Activated naive CD8-positive, alpha-beta T cell treated with anti-CD3 and anti-CD28 coated beads for 36 hours (primary cell): ENCODE data around the gene RBPMS2. TPM values are rescaled to one million over a fixed set of nuclear protein-coding genes. Genes with fewer than 3 reads are reported as not detected.
A peak's percentile ranks its signal among the peaks of the same experiment; 100 is the strongest.

ENCODE experiments used
- DNase-seq: peaks from one replicate; pipeline ENCODE4 v3.0.0; 2021
- H3K27ac Mint-ChIP-seq: one replicate; pipeline ENCODE4 v1.8.0; 2022; ENCODE audit warnings: mild to moderate bottlenecking, moderate library complexity, mixed read lengths
- H3K27me3 Mint-ChIP-seq: one replicate; pipeline ENCODE4 v1.8.0; 2022; ENCODE audit warnings: mild to moderate bottlenecking, mixed read lengths
- H3K36me3 Mint-ChIP-seq: one replicate; pipeline ENCODE4 v1.8.0; 2021; ENCODE audit warnings: mild to moderate bottlenecking, mixed read lengths
- H3K4me1 Mint-ChIP-seq: one replicate; pipeline ENCODE4 v1.8.0; 2021; ENCODE audit warnings: mixed read lengths
- H3K4me3 Mint-ChIP-seq: one replicate; pipeline ENCODE4 v1.8.0; 2022; ENCODE audit warnings: mild to moderate bottlenecking, moderate library complexity, mixed read lengths
- H3K9me3 Mint-ChIP-seq: one replicate; pipeline ENCODE4 v1.8.0; 2022; ENCODE audit warnings: mixed read lengths
- total RNA-seq, 2 experiments: library from RNA; stranded (reverse); gene quantifications; one replicate each; pipeline ENCODE4 v1.2.3, GENCODE V29; 2021

The RBPMS2 gene
- total RNA-seq, 2 experiments from 2014 or later = not detected

GRCh38 chr15:64732156-64732860, 43.1 kb downstream of the RBPMS2 start:
- H3K36me3 Mint-ChIP-seq = no peaks in the 10 kb centered on the region
- H3K4me1 Mint-ChIP-seq = peaks cover 3% of the 10 kb centered on the region
- no peak overlapping the region for H3K4me3 Mint-ChIP-seq
- no peaks in the 10 kb centered on the region for H3K27me3 Mint-ChIP-seq
- no peak overlapping the region for H3K27ac Mint-ChIP-seq
- no peaks in the 10 kb centered on the region for H3K9me3 Mint-ChIP-seq
- DNase-seq = no peak

- Mint-ChIP-seq H3K4me1 (peaks cover 3% of the 10 kb centered on the region), H3K27me3 (no peaks in the 10 kb centered on the region), H3K4me3 (no peak overlapping the region), H3K9me3 (no peaks in the 10 kb centered on the region), H3K36me3 (no peaks in the 10 kb centered on the region), H3K27ac (no peak overlapping the region)
- DNase-seq = no peak
These were observed 43.6 kb downstream of the RBPMS2 start for GRCh38 chr15:64731805-64732151.

GRCh38 chr15:64731012-64731804, 44.2 kb downstream of the RBPMS2 start:
- Mint-ChIP-seq H3K27me3 (no peaks in the 10 kb centered on the region), H3K4me3 (peak overlapping the region; percentile 14), H3K9me3 (no peaks in the 10 kb centered on the region), H3K27ac (no peak overlapping the region), H3K36me3 (no peaks in the 10 kb centered on the region), H3K4me1 (peaks cover 3% of the 10 kb centered on the region)
- DNase-seq = peak; percentile 75

- no peak overlapping the region for H3K4me3 Mint-ChIP-seq
These were observed 45.2 kb downstream of the RBPMS2 start for GRCh38 chr15:64730151-64730550.

GRCh38 chr15:64720188-64720587, 55.2 kb downstream of the RBPMS2 start:
- H3K9me3 Mint-ChIP-seq = no peaks in the 10 kb centered on the region
- H3K4me1 Mint-ChIP-seq = peaks cover 15% of the 10 kb centered on the region
- no peak overlapping the region for H3K27ac Mint-ChIP-seq
- no peaks in the 10 kb centered on the region for H3K36me3 Mint-ChIP-seq
- DNase-seq = no peak
- no peaks in the 10 kb centered on the region for H3K27me3 Mint-ChIP-seq
- no peak overlapping the region for H3K4me3 Mint-ChIP-seq

More at GRCh38 chr15:64730151-64730550, 45.2 kb downstream of the RBPMS2 start:
- DNase-seq = no peak
- H3K9me3 Mint-ChIP-seq = no peaks in the 10 kb centered on the region
- H3K4me1 Mint-ChIP-seq = peaks cover 3% of the 10 kb centered on the region
- H3K27ac Mint-ChIP-seq = no peak overlapping the region
- no peaks in the 10 kb centered on the region for H3K36me3 Mint-ChIP-seq
- no peaks in the 10 kb centered on the region for H3K27me3 Mint-ChIP-seq

- no peaks in the 10 kb centered on the region for H3K36me3 Mint-ChIP-seq
- H3K4me3 Mint-ChIP-seq = no peak overlapping the region
- H3K27ac Mint-ChIP-seq = peak overlapping the region; percentile 39
- peaks cover 15% of the 10 kb centered on the region for H3K4me1 Mint-ChIP-seq
- no peaks in the 10 kb centered on the region for H3K9me3 Mint-ChIP-seq
- DNase-seq = no peak
- no peaks in the 10 kb centered on the region for H3K27me3 Mint-ChIP-seq
These were observed 57.5 kb downstream of the RBPMS2 start for GRCh38 chr15:64717735-64718495.

- no peak overlapping the region for H3K4me3 Mint-ChIP-seq
- no peaks in the 10 kb centered on the region for H3K36me3 Mint-ChIP-seq
- no peak for DNase-seq
- peaks cover 15% of the 10 kb centered on the region for H3K4me1 Mint-ChIP-seq
- H3K9me3 Mint-ChIP-seq = no peaks in the 10 kb centered on the region
- no peak overlapping the region for H3K27ac Mint-ChIP-seq
- H3K27me3 Mint-ChIP-seq = no peaks in the 10 kb centered on the region
These were observed 58.3 kb downstream of the RBPMS2 start for GRCh38 chr15:64717130-64717529.

- Mint-ChIP-seq H3K9me3 (no peaks in the 10 kb centered on the region), H3K4me3 (no peak overlapping the region), H3K4me1 (peaks cover 15% of the 10 kb centered on the region), H3K27me3 (no peaks in the 10 kb centered on the region), H3K27ac (no peak overlapping the region), H3K36me3 (no peaks in the 10 kb centered on the region)
- no peak for DNase-seq
These were observed 58.9 kb downstream of the RBPMS2 start for GRCh38 chr15:64716452-64716851.

- H3K27me3 Mint-ChIP-seq = no peaks in the 10 kb centered on the region
- no peak for DNase-seq
- no peaks in the 10 kb centered on the region for H3K36me3 Mint-ChIP-seq
- H3K4me1 Mint-ChIP-seq = peaks cover 14% of the 10 kb centered on the region
- H3K4me3 Mint-ChIP-seq = no peak overlapping the region
- no peaks in the 10 kb centered on the region for H3K9me3 Mint-ChIP-seq
- no peak overlapping the region for H3K27ac Mint-ChIP-seq
These were observed 61.8 kb downstream of the RBPMS2 start for GRCh38 chr15:64713592-64713991.

- H3K27me3 Mint-ChIP-seq = no peaks in the 10 kb centered on the region
- H3K4me3 Mint-ChIP-seq = no peak overlapping the region
- H3K9me3 Mint-ChIP-seq = no peaks in the 10 kb centered on the region
- DNase-seq = no peak
- H3K27ac Mint-ChIP-seq = no peak overlapping the region
- H3K4me1 Mint-ChIP-seq = peaks cover 5% of the 10 kb centered on the region
- H3K36me3 Mint-ChIP-seq = no peaks in the 10 kb centered on the region
These were observed 63.0 kb downstream of the RBPMS2 start for GRCh38 chr15:64712353-64712752.

GRCh38 chr15:64710676-64711428, 64.5 kb downstream of the RBPMS2 start:
- H3K4me1 Mint-ChIP-seq = no peaks in the 10 kb centered on the region
- no peak overlapping the region for H3K27ac Mint-ChIP-seq
- no peak overlapping the region for H3K4me3 Mint-ChIP-seq
- no peaks in the 10 kb centered on the region for H3K36me3 Mint-ChIP-seq
- H3K27me3 Mint-ChIP-seq = no peaks in the 10 kb centered on the region
- H3K9me3 Mint-ChIP-seq = no peaks in the 10 kb centered on the region
- no peak for DNase-seq

- H3K4me1 Mint-ChIP-seq = peaks cover 19% of the 10 kb centered on the region
- no peaks in the 10 kb centered on the region for H3K27me3 Mint-ChIP-seq
- no peak overlapping the region for H3K4me3 Mint-ChIP-seq
- H3K36me3 Mint-ChIP-seq = peaks cover 8% of the 10 kb centered on the region
- no peaks in the 10 kb centered on the region for H3K9me3 Mint-ChIP-seq
- no peak overlapping the region for H3K27ac Mint-ChIP-seq
- DNase-seq = no peak
These were observed 69.1 kb downstream of the RBPMS2 start for GRCh38 chr15:64706011-64706911.

GRCh38 chr15:64705006-64705405, 70.4 kb downstream of the RBPMS2 start:
- peaks cover 31% of the 10 kb centered on the region for H3K4me1 Mint-ChIP-seq
- H3K4me3 Mint-ChIP-seq = no peak overlapping the region
- no peaks in the 10 kb centered on the region for H3K9me3 Mint-ChIP-seq
- DNase-seq = no peak
- no peaks in the 10 kb centered on the region for H3K27me3 Mint-ChIP-seq
- H3K27ac Mint-ChIP-seq = no peak overlapping the region
- H3K36me3 Mint-ChIP-seq = peaks cover 14% of the 10 kb centered on the region

GRCh38 chr15:64703632-64703959, 71.8 kb downstream of the RBPMS2 start:
- H3K9me3 Mint-ChIP-seq = no peaks in the 10 kb centered on the region
- peaks cover 42% of the 10 kb centered on the region for H3K4me1 Mint-ChIP-seq
- peak overlapping the region; percentile 79 for H3K4me3 Mint-ChIP-seq
- no peak for DNase-seq
- peak overlapping the region; percentile 73 for H3K27ac Mint-ChIP-seq
- peaks cover 14% of the 10 kb centered on the region for H3K36me3 Mint-ChIP-seq
- H3K27me3 Mint-ChIP-seq = no peaks in the 10 kb centered on the region
